HUES6 (cell line): ENCODE measurements around the gene CNTFR.

Experiments
- H3K27ac ChIP-seq: 2 replicates; pipeline ENCODE4 v1.7.0; 2013; ENCODE audit warnings: low read depth, mild to moderate bottlenecking, low read length, inconsistent platforms
- H3K27me3 ChIP-seq: 2 replicates; pipeline ENCODE4 v1.6.1; 2013; ENCODE audit warnings: low read length; ENCODE audit not compliant: control insufficient read depth, insufficient read depth
- H3K36me3 ChIP-seq: 2 replicates; pipeline ENCODE4 v1.6.1; 2013; ENCODE audit warnings: low read length; ENCODE audit not compliant: control insufficient read depth, insufficient read depth
- H3K4me1 ChIP-seq: 2 replicates; pipeline ENCODE4 v1.6.1; 2013; ENCODE audit warnings: low read length; ENCODE audit not compliant: control insufficient read depth, insufficient read depth
- H3K4me3 ChIP-seq: 2 replicates; pipeline ENCODE4 v1.5.1; 2013; ENCODE audit warnings: low read depth, low read length
- H3K9ac ChIP-seq: one replicate; pipeline ENCODE4 v1.6.1; 2013; ENCODE audit warnings: mild to moderate bottlenecking, low read length
- H3K9me3 ChIP-seq: 2 replicates; pipeline ENCODE4 v1.6.1; 2013; ENCODE audit warnings: low read depth, low read length; ENCODE audit not compliant: control insufficient read depth, insufficient read depth

The CNTFR gene

GRCh38 chr9:34526026-34526425 is 63.5 kb downstream of the CNTFR start:
- Histone ChIP-seq H3K27ac (no peak overlapping the region), H3K27me3 (peaks cover 36% of the 10 kb centered on the region), H3K36me3 (no peaks in the 10 kb centered on the region)

GRCh38 chr9:34524349-34524748 is 65.2 kb downstream of the CNTFR start:
- Histone ChIP-seq H3K36me3 (no peaks in the 10 kb centered on the region), H3K27me3 (peaks cover 44% of the 10 kb centered on the region), H3K9ac (no peak overlapping the region), H3K27ac (no peak overlapping the region), H3K9me3 (no peaks in the 10 kb centered on the region), H3K4me1 (peaks cover 21% of the 10 kb centered on the region), H3K4me3 (no peak overlapping the region)

More at GRCh38 chr9:34526026-34526425, 63.5 kb downstream of the CNTFR start:
- no peak overlapping the region for H3K9ac ChIP-seq
- H3K4me3 ChIP-seq: no peak overlapping the region
- peaks cover 18% of the 10 kb centered on the region for H3K4me1 ChIP-seq
- no peaks in the 10 kb centered on the region for H3K9me3 ChIP-seq

- H3K9ac ChIP-seq: peak within 1 kb of the TSS; percentile 46
- H3K36me3 ChIP-seq: no peaks in the 10 kb centered on the region
- H3K4me1 ChIP-seq: peaks cover 21% of the 10 kb centered on the region
- H3K4me3 ChIP-seq: peak within 1 kb of the TSS; percentile 73
- H3K9me3 ChIP-seq: no peaks in the 10 kb centered on the region
- peaks cover 47% of the 10 kb centered on the region for H3K27me3 ChIP-seq
- H3K27ac ChIP-seq: no peak within 1 kb of the TSS
These were observed 66.3 kb downstream of the CNTFR start, which contains the start of gene ENHO for GRCh38 chr9:34522971-34523797. Gene ENHO, minus strand, starts transcription at chr9:34522990. Its CDS starts 1,295 bp downstream, at chr9:34521695.

- peak overlapping the region; percentile 73 for H3K4me3 ChIP-seq
- peak overlapping the region; percentile 46 for H3K9ac ChIP-seq
- no peak overlapping the region for H3K27ac ChIP-seq
- no peaks in the 10 kb centered on the region for H3K36me3 ChIP-seq
- H3K27me3 ChIP-seq: peaks cover 47% of the 10 kb centered on the region
- no peaks in the 10 kb centered on the region for H3K9me3 ChIP-seq
- peaks cover 21% of the 10 kb centered on the region for H3K4me1 ChIP-seq
These were observed 67.2 kb downstream of the CNTFR start for GRCh38 chr9:34522091-34522887.

- H3K4me1 ChIP-seq: peaks cover 21% of the 10 kb centered on the region
- no peaks in the 10 kb centered on the region for H3K9me3 ChIP-seq
- no peak overlapping the region for H3K4me3 ChIP-seq
- peaks cover 47% of the 10 kb centered on the region for H3K27me3 ChIP-seq
- no peaks in the 10 kb centered on the region for H3K36me3 ChIP-seq
- no peak overlapping the region for H3K27ac ChIP-seq
- H3K9ac ChIP-seq: no peak overlapping the region
These were observed 68.0 kb downstream of the CNTFR start for GRCh38 chr9:34521406-34522045.

GRCh38 chr9:34520505-34521385 is 68.8 kb downstream of the CNTFR start:
- Histone ChIP-seq H3K9me3 (no peaks in the 10 kb centered on the region), H3K9ac (no peak overlapping the region), H3K36me3 (no peaks in the 10 kb centered on the region), H3K4me1 (peaks cover 21% of the 10 kb centered on the region), H3K4me3 (no peak overlapping the region), H3K27me3 (peaks cover 47% of the 10 kb centered on the region), H3K27ac (no peak overlapping the region)

GRCh38 chr9:34520096-34520495 is 69.4 kb downstream of the CNTFR start:
- Histone ChIP-seq H3K36me3 (no peaks in the 10 kb centered on the region), H3K9me3 (no peaks in the 10 kb centered on the region), H3K4me3 (no peak overlapping the region), H3K4me1 (peaks cover 21% of the 10 kb centered on the region), H3K9ac (no peak overlapping the region), H3K27me3 (peaks cover 40% of the 10 kb centered on the region), H3K27ac (no peak overlapping the region)

- Histone ChIP-seq H3K4me1 (peaks cover 21% of the 10 kb centered on the region), H3K36me3 (no peaks in the 10 kb centered on the region), H3K9me3 (no peaks in the 10 kb centered on the region), H3K27ac (no peak overlapping the region), H3K9ac (no peak overlapping the region), H3K27me3 (peaks cover 34% of the 10 kb centered on the region), H3K4me3 (no peak overlapping the region)
These were observed 70.1 kb downstream of the CNTFR start for GRCh38 chr9:34519321-34520020.

- H3K36me3 ChIP-seq: no peaks in the 10 kb centered on the region
- no peak overlapping the region for H3K4me3 ChIP-seq
- peaks cover 28% of the 10 kb centered on the region for H3K27me3 ChIP-seq
- peaks cover 20% of the 10 kb centered on the region for H3K4me1 ChIP-seq
- H3K27ac ChIP-seq: no peak overlapping the region
- H3K9me3 ChIP-seq: no peaks in the 10 kb centered on the region
- H3K9ac ChIP-seq: no peak overlapping the region
These were observed 70.6 kb downstream of the CNTFR start for GRCh38 chr9:34518896-34519295.

GRCh38 chr9:34518110-34518616 is 71.4 kb downstream of the CNTFR start:
- H3K4me1 ChIP-seq: peaks cover 21% of the 10 kb centered on the region

More at GRCh38 chr9:34518110-34518616, 71.4 kb downstream of the CNTFR start:
- Histone ChIP-seq H3K36me3 (no peaks in the 10 kb centered on the region), H3K27ac (no peak overlapping the region), H3K27me3 (peaks cover 25% of the 10 kb centered on the region), H3K4me3 (no peak overlapping the region), H3K9ac (no peak overlapping the region), H3K9me3 (no peaks in the 10 kb centered on the region)
